ENCODE measurements around the gene SERTAD3.
A peak's percentile ranks its signal among the peaks of the same experiment; 100 is the strongest.
"Not testable (repeated sequence)": the region's sequence is repeated elsewhere in the genome, so short reads cannot be mapped to it uniquely, and the experiment has no call there.

SERTAD3 gene

GRCh38 chr19:40408598-40408925 lies 35.6 kb downstream of the SERTAD3 start:
- 91 to 93% methylated on average over 3 to 7 of the region's 8 CpGs for WGBS, 2 experiments (ENCODE audit: insufficient coverage in 2 of 2)
- not testable (repeated sequence) for H3K4me3 ChIP-seq (ENCODE audit: extremely low read depth, insufficient read depth, low read length, poor library complexity, severe bottlenecking); H3K27ac ChIP-seq (ENCODE audit: low read depth, low read length, severe bottlenecking); H3K9me3 ChIP-seq (ENCODE audit: control insufficient read depth, low read length); H3K36me3 ChIP-seq (ENCODE audit: control insufficient read depth, insufficient read depth, low read length); H3K4me1 ChIP-seq (ENCODE audit: control insufficient read depth, insufficient read depth, low read length, poor library complexity, severe bottlenecking)

GRCh38 chr19:40407714-40408597 lies 36.2 kb downstream of the SERTAD3 start:
- Histone ChIP-seq H3K4me1 (ENCODE audit: control insufficient read depth, insufficient read depth, low read length, poor library complexity, severe bottlenecking) (peaks cover 4% of the 10 kb centered on the region), H3K4me3 (ENCODE audit: extremely low read depth, insufficient read depth, low read length, poor library complexity, severe bottlenecking) (no peak overlapping the region), H3K27ac (ENCODE audit: low read depth, low read length, severe bottlenecking) (no peak overlapping the region), H3K9me3 (ENCODE audit: control insufficient read depth, low read length) (no peaks in the 10 kb centered on the region), H3K36me3 (ENCODE audit: control insufficient read depth, insufficient read depth, low read length) (no peaks in the 10 kb centered on the region)
- 93 to 95% methylated on average over 17 to 22 of the region's 22 CpGs for WGBS, 2 experiments (ENCODE audit: insufficient coverage in 2 of 2)

GRCh38 chr19:40403262-40403984 lies 40.7 kb downstream of the SERTAD3 start:
- Histone ChIP-seq H3K27ac (ENCODE audit: low read depth, low read length, severe bottlenecking) (peak overlapping the region; percentile 77), H3K4me1 (ENCODE audit: control insufficient read depth, insufficient read depth, low read length, poor library complexity, severe bottlenecking) (no peaks in the 10 kb centered on the region), H3K36me3 (ENCODE audit: control insufficient read depth, insufficient read depth, low read length) (no peaks in the 10 kb centered on the region), H3K4me3 (ENCODE audit: extremely low read depth, insufficient read depth, low read length, poor library complexity, severe bottlenecking) (peak overlapping the region; percentile 62), H3K9me3 (ENCODE audit: control insufficient read depth, low read length) (no peaks in the 10 kb centered on the region)
- 2 to 6% methylated on average over 14 to 16 of the region's 41 CpGs for WGBS, 2 experiments (ENCODE audit: insufficient coverage in 2 of 2)

- H3K36me3 ChIP-seq (ENCODE audit: control insufficient read depth, insufficient read depth, low read length): no peaks in the 10 kb centered on the region
- no peak overlapping the region for H3K4me3 ChIP-seq (ENCODE audit: extremely low read depth, insufficient read depth, low read length, poor library complexity, severe bottlenecking)
- 60 to 100% methylated on average over 1 to 2 of the region's 3 CpGs for WGBS, 2 experiments (ENCODE audit: insufficient coverage in 2 of 2)
- H3K4me1 ChIP-seq (ENCODE audit: control insufficient read depth, insufficient read depth, low read length, poor library complexity, severe bottlenecking): no peaks in the 10 kb centered on the region
- no peak overlapping the region for H3K27ac ChIP-seq (ENCODE audit: low read depth, low read length, severe bottlenecking)
- H3K9me3 ChIP-seq (ENCODE audit: control insufficient read depth, low read length): no peaks in the 10 kb centered on the region
Observed at GRCh38 chr19:40400559-40400958, 43.6 kb downstream of the SERTAD3 start.

- H3K4me1 ChIP-seq (ENCODE audit: control insufficient read depth, insufficient read depth, low read length, poor library complexity, severe bottlenecking): no peaks in the 10 kb centered on the region
- H3K9me3 ChIP-seq (ENCODE audit: control insufficient read depth, low read length): no peaks in the 10 kb centered on the region
- H3K4me3 ChIP-seq (ENCODE audit: extremely low read depth, insufficient read depth, low read length, poor library complexity, severe bottlenecking): no peak overlapping the region
- 88 to 92% methylated on average over 48 to 49 of the region's 49 CpGs for WGBS, 2 experiments (ENCODE audit: insufficient coverage in 2 of 2)
- no peak overlapping the region for H3K27ac ChIP-seq (ENCODE audit: low read depth, low read length, severe bottlenecking)
- no peaks in the 10 kb centered on the region for H3K36me3 ChIP-seq (ENCODE audit: control insufficient read depth, insufficient read depth, low read length)
Observed at GRCh38 chr19:40398417-40399131, 45.6 kb downstream of the SERTAD3 start.

- Histone ChIP-seq H3K4me3 (ENCODE audit: extremely low read depth, insufficient read depth, low read length, poor library complexity, severe bottlenecking) (no peak overlapping the region), H3K9me3 (ENCODE audit: control insufficient read depth, low read length) (no peaks in the 10 kb centered on the region), H3K4me1 (ENCODE audit: control insufficient read depth, insufficient read depth, low read length, poor library complexity, severe bottlenecking) (no peaks in the 10 kb centered on the region), H3K36me3 (ENCODE audit: control insufficient read depth, insufficient read depth, low read length) (no peaks in the 10 kb centered on the region), H3K27ac (ENCODE audit: low read depth, low read length, severe bottlenecking) (no peak overlapping the region)
- 92 to 93% methylated on average over 16 to 18 of the region's 22 CpGs for WGBS, 2 experiments (ENCODE audit: insufficient coverage in 2 of 2)
Observed at GRCh38 chr19:40397568-40397906, 46.6 kb downstream of the SERTAD3 start.

GRCh38 chr19:40396886-40397567 lies 47.1 kb downstream of the SERTAD3 start:
- no peaks in the 10 kb centered on the region for H3K4me1 ChIP-seq (ENCODE audit: control insufficient read depth, insufficient read depth, low read length, poor library complexity, severe bottlenecking)
- 94% methylated on average over 17 to 18 of the region's 20 CpGs for WGBS, 2 experiments (ENCODE audit: insufficient coverage in 2 of 2)
- H3K36me3 ChIP-seq (ENCODE audit: control insufficient read depth, insufficient read depth, low read length): no peaks in the 10 kb centered on the region
- no peak overlapping the region for H3K4me3 ChIP-seq (ENCODE audit: extremely low read depth, insufficient read depth, low read length, poor library complexity, severe bottlenecking)
- no peaks in the 10 kb centered on the region for H3K9me3 ChIP-seq (ENCODE audit: control insufficient read depth, low read length)
- no peak overlapping the region for H3K27ac ChIP-seq (ENCODE audit: low read depth, low read length, severe bottlenecking)

GRCh38 chr19:40395956-40396355 lies 48.2 kb downstream of the SERTAD3 start:
- no peaks in the 10 kb centered on the region for H3K4me1 ChIP-seq (ENCODE audit: control insufficient read depth, insufficient read depth, low read length, poor library complexity, severe bottlenecking)
- 93 to 94% methylated on average over 14 of the region's 14 CpGs for WGBS, 2 experiments (ENCODE audit: insufficient coverage in 2 of 2)
- H3K4me3 ChIP-seq (ENCODE audit: extremely low read depth, insufficient read depth, low read length, poor library complexity, severe bottlenecking): no peak overlapping the region
- no peaks in the 10 kb centered on the region for H3K36me3 ChIP-seq (ENCODE audit: control insufficient read depth, insufficient read depth, low read length)
- H3K27ac ChIP-seq (ENCODE audit: low read depth, low read length, severe bottlenecking): no peak overlapping the region
- H3K9me3 ChIP-seq (ENCODE audit: control insufficient read depth, low read length): no peaks in the 10 kb centered on the region

GRCh38 chr19:40394816-40395210 lies 49.3 kb downstream of the SERTAD3 start:
- H3K27ac ChIP-seq (ENCODE audit: low read depth, low read length, severe bottlenecking): no peak overlapping the region
- no peaks in the 10 kb centered on the region for H3K4me1 ChIP-seq (ENCODE audit: control insufficient read depth, insufficient read depth, low read length, poor library complexity, severe bottlenecking)
- H3K9me3 ChIP-seq (ENCODE audit: control insufficient read depth, low read length): no peaks in the 10 kb centered on the region
- 86% methylated on average over 12 to 13 of the region's 13 CpGs for WGBS, 2 experiments (ENCODE audit: insufficient coverage in 2 of 2)
- no peaks in the 10 kb centered on the region for H3K36me3 ChIP-seq (ENCODE audit: control insufficient read depth, insufficient read depth, low read length)
- no peak overlapping the region for H3K4me3 ChIP-seq (ENCODE audit: extremely low read depth, insufficient read depth, low read length, poor library complexity, severe bottlenecking)
